GM18526 (cell line): ENCODE measurements around the gene MCTP1.

Experiments
- POLR2A ChIP-seq: IDR thresholded peaks from 3 replicates; pipeline ENCODE4 v1.6.1; 2011; ENCODE audit not compliant: insufficient read length; ENCODE audit errors: extremely low read depth

The MCTP1 gene

GRCh38 chr5:95272316-95272929 is 12.5 kb downstream of the MCTP1 start:
- no peak for TF ChIP-seq POLR2A

DNA sequence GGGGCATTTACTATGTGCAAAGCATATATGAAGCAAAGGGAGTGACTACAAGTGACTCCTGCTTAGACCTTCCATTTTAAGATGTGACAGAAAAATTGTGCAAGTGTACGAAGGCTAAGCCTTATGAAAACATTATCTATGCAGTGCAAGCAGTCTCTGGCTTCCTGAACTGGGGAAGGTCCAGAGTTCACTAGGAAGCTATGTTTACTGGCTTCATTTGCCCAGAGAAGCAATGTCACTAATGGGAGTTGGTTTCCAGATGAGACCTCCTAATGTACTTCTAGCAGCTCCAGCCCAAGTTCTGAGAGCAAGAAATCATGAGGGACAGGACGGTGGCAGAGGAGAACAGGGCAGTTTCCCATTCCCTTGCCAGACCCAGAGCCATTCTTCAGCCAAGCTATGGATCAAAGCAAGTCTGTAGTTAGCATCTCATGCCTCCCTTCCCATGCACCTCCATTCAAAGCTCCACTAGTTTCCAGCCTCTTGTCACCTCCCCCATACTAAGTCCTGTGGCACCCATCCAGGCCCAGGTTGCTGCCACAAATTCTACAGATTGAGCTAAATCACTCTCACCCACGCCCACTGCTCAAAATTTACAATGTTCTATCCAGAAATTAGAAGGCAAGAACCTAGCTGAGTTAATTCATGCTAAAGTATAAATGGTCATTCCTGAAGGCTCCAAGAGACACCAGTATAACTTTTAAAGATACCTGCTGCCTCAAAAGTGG is 21.8 kb downstream of the MCTP1 start:
- no peak for TF ChIP-seq POLR2A

GRCh38 chr5:95261437-95262175 is 23.3 kb downstream of the MCTP1 start:
- no peak for TF ChIP-seq POLR2A

- no peak for TF ChIP-seq POLR2A
Observed at GRCh38 chr5:95256991-95257390, 27.9 kb downstream of the MCTP1 start.

GRCh38 chr5:95256446-95256845 is 28.4 kb downstream of the MCTP1 start:
- no peak for TF ChIP-seq POLR2A

DNA sequence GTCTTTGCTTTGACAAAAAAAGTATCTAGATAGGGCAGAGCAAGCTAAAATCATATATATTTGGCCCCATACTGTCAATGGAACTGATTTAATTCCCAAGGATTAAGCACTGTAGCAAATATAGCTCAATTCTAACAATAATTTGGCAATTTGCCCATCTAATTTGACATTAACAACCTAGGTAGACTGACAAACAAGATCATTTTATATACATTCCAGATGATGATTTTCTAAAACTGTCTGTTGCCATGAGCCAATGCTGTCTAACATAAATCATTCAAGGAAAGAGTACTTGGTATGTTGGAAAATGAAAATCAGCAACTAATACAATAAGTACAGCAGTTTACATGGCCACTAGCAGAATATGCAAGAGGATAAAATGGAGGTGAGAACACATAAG is 32.1 kb downstream of the MCTP1 start:
- TF ChIP-seq POLR2A = no peak

GRCh38 chr5:95251185-95251584 is 33.7 kb downstream of the MCTP1 start:
- no peak for TF ChIP-seq POLR2A

DNA sequence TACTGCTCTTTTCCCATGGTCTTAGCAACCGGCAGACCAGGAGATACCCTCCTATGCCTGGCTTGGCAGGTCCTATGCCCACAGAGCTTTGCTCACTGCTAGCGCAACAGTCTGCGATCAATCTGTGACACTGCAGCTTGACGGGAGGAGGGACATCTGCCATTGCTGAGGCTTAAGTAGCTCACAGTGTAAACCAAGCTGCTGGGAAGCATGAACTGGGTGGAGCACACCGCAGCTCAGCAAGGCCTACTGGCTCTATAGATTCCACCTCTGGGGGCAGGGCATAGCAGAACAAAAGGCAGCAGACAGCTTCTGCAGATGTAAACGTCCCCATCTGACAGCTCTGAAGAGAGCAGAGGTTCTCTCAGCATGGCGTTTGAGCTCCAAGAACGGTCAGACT is 40.4 kb downstream of the MCTP1 start:
- no peak for TF ChIP-seq POLR2A

- TF ChIP-seq POLR2A = no peak
Observed at GRCh38 chr5:95241635-95242034, 43.3 kb downstream of the MCTP1 start.

GRCh38 chr5:95241161-95241560 is 43.7 kb downstream of the MCTP1 start:
- no peak for TF ChIP-seq POLR2A

DNA sequence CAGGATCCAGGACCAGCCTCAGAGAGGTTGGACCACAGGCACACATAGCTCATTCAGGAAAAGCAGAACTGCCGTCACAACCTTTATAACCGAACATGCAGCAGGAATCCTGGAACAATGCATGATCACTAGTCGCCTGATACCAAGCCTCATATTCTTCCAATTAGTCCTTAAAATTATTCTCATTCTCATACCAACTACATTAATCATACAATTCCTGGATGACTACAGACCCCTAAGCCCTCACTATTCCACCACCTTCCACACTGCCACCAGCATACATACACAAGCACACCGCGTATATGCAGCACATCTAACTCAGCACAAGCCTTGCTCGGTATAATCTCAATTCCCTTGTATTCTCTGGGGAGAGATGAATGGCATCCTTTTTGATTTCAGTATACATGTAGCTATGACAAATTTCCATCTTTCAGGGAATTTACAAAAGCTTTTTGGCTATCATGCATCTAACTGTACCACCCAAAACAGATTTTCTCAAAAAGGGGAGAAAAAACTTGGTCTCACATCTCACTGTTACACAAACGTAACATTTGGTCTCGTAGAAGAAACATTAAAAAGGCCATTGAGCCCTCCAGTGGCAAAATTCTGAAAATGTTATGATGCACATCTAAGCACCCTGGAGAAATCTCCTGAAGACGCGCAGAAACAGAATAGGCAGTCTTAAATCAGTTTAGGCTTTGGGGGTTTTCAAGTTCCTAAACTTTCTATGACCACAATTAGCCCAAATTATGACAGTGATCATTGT is 46.2 kb downstream of the MCTP1 start:
- TF ChIP-seq POLR2A = no peak

- TF ChIP-seq POLR2A = no peak
Observed at GRCh38 chr5:95237324-95237723, 47.6 kb downstream of the MCTP1 start.

DNA sequence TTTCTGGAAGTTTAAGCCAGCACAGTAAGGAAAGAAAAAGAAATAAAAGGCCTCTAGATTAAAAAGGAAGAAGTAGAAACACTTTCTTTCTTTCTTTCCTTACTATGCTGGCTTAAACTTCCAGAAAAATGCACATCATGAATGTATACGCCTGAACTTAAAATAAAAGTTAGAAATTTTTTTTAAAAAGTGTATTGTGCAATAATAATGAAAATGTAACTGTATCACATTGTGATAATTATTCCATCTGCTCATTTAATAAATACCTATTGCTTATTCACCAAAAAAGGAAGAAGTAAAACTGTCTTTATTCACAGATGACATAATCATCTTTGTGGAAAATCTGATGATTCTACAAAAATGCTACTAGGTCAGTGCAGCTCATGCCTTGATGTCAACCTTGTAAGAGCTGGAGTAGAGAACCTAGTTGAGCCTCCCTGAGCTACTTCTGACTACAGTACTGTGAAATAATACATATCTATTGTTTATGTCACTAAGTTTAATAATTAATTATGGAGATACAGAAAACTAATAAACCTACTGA is 49.4 kb downstream of the MCTP1 start:
- no peak for TF ChIP-seq POLR2A

DNA sequence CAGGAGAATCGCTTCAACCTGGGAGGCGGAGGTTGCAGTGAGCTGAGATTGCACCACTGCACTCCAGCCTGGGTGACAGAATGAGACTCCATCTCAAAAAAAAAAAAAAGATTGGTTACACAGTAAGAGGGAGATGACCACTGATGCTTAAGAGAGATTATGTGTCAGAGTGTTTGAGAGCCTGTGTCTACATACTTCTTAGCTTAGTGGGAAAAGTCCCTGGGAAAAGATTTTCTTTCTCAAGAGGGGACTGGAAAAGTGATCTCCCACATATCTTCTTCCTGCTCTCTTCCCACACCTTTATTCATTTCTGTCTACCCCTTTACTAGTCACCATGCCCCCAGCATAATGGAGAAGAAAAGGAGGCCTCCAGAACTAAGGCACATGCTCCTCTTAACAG is 55.2 kb downstream of the MCTP1 start:
- no peak for TF ChIP-seq POLR2A
